ENCODE measurements around the gene SRSF5. TPM values are rescaled to one million over a fixed set of nuclear protein-coding genes. Genes with fewer than 3 reads are reported as not detected.

Gene SRSF5
- total RNA-seq, 2 experiments from 2014 or later = 1,437 to 1,479 TPM

DNA sequence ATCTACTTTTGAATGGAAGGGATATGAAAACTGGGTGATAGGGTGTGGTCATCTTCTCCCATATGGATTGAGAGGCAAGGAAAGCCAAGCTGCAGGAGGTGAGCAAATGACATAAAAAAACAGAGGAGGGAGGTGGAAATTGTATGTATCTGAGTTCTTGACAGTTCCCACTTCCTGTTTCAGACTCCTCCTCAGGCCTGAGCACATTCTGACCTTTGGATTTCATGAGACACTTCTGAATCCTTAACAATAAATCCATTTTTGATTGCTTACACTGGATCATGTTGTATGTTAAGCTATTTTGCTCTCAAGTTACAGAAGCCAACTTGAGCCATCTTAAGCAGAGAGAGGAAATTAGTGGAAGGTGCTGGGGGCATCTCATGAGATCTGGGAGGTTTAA is 11.6 kb upstream of the SRSF5 start:
- Mint-ChIP-seq H3K27ac (peak overlapping the region; percentile 76), H3K9me3 (no peaks in the 10 kb centered on the region), H3K4me1 (ENCODE audit: low read depth) (peaks cover 13% of the 10 kb centered on the region), H3K36me3 (ENCODE audit: low read depth) (no peaks in the 10 kb centered on the region), H3K27me3 (no peaks in the 10 kb centered on the region), H3K4me3 (no peak overlapping the region)
- ATAC-seq (ENCODE audit: poor library complexity) = no peak
- intact Hi-C loops (cut with DNase I, micrococcal nuclease) = no loop called here
- CTCF ChIA-PET = interaction anchor here (0.9 kb wide), 1 partner anchor 11 kb away, joined by 3 read pairs; no protein-coding TSS in a partner anchor
- POLR2A ChIA-PET = interaction anchor here (0.6 to 1.6 kb wide), 4 partner anchors 10 to 284 kb away, joined by 3 to 32 read pairs (median 4); partner anchors contain the start of gene SRSF5
- TF ChIP-seq, protein P1, sequence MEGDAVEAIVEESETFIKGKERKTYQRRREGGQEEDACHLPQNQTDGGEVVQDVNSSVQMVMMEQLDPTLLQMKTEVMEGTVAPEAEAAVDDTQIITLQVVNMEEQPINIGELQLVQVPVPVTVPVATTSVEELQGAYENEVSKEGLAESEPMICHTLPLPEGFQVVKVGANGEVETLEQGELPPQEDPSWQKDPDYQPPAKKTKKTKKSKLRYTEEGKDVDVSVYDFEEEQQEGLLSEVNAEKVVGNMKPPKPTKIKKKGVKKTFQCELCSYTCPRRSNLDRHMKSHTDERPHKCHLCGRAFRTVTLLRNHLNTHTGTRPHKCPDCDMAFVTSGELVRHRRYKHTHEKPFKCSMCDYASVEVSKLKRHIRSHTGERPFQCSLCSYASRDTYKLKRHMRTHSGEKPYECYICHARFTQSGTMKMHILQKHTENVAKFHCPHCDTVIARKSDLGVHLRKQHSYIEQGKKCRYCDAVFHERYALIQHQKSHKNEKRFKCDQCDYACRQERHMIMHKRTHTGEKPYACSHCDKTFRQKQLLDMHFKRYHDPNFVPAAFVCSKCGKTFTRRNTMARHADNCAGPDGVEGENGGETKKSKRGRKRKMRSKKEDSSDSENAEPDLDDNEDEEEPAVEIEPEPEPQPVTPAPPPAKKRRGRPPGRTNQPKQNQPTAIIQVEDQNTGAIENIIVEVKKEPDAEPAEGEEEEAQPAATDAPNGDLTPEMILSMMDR (IDR thresholded peaks at IDR 0.05) = no peak
- no peaks in the 10 kb centered on the region for H3K36me3 ChIP-seq (ENCODE audit: insufficient read depth, low read length)
- H3K4me1 ChIP-seq (ENCODE audit: insufficient read depth, low read length) = peaks cover 10% of the 10 kb centered on the region
- H3K4me3 ChIP-seq (ENCODE audit: low read length) = no peak overlapping the region
- DNase-seq = no peak
- no peaks in the 10 kb centered on the region for H3K9me3 ChIP-seq (ENCODE audit: control insufficient read depth in 1 of 2, insufficient read depth in 1 of 2, low read length in 2 of 2)
- H3K27me3 ChIP-seq (ENCODE audit: control insufficient read depth in 1 of 2, insufficient read depth in 2 of 2, low read length in 2 of 2) = no peaks in the 10 kb centered on the region
- H3K27ac ChIP-seq (ENCODE audit: low read depth in 1 of 2, low read length in 2 of 2) = no peak overlapping the region

DNA sequence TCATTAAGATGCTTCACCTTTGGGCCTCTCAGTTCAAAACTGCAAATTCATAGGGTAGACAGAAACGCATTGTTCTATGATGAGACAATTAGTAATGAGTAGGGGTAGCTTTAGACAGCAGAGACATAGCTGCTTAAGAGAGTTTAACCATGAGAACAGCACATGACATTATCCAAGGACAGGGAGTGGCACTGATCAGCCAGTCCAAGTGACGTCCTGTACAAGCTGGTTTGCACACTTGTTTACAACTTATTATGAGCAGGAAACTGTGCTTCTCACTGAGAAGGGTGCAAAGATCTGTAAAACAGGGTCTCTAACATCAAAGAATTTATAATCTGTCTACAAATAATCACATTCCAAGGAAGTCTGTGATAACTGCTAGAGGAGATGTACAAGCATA is 11.2 kb upstream of the SRSF5 start:
- TF ChIP-seq, protein P1 (IDR thresholded peaks at IDR 0.05) = no peak
- intact Hi-C loops (cut with DNase I, micrococcal nuclease) = no loop called here
- peaks cover 10% of the 10 kb centered on the region for H3K4me1 ChIP-seq (ENCODE audit: insufficient read depth, low read length)
- DNase-seq (peak in 1 of 14 experiments; percentile 38), ATAC-seq (ENCODE audit: poor library complexity) (peak; percentile 49)
- no peaks in the 10 kb centered on the region for H3K27me3 ChIP-seq (ENCODE audit: control insufficient read depth in 1 of 2, insufficient read depth in 2 of 2, low read length in 2 of 2)
- Mint-ChIP-seq H3K27me3 (no peaks in the 10 kb centered on the region), H3K4me3 (no peak overlapping the region), H3K27ac (peak overlapping the region; percentile 76), H3K9me3 (no peaks in the 10 kb centered on the region), H3K36me3 (ENCODE audit: low read depth) (no peaks in the 10 kb centered on the region), H3K4me1 (ENCODE audit: low read depth) (peaks cover 13% of the 10 kb centered on the region)
- H3K27ac ChIP-seq (ENCODE audit: low read depth in 1 of 2, low read length in 2 of 2) = no peak overlapping the region
- H3K9me3 ChIP-seq (ENCODE audit: control insufficient read depth in 1 of 2, insufficient read depth in 1 of 2, low read length in 2 of 2) = no peaks in the 10 kb centered on the region
- CTCF ChIA-PET = interaction anchor here (0.9 kb wide), 1 partner anchor 10 kb away, joined by 3 read pairs; no protein-coding TSS in a partner anchor
- H3K4me3 ChIP-seq (ENCODE audit: low read length) = no peak overlapping the region
- H3K36me3 ChIP-seq (ENCODE audit: insufficient read depth, low read length) = no peaks in the 10 kb centered on the region
- POLR2A ChIA-PET = interaction anchor here (0.6 to 1.6 kb wide), 4 partner anchors 10 to 284 kb away, joined by 3 to 32 read pairs (median 4); partner anchors contain the start of gene SRSF5

DNA sequence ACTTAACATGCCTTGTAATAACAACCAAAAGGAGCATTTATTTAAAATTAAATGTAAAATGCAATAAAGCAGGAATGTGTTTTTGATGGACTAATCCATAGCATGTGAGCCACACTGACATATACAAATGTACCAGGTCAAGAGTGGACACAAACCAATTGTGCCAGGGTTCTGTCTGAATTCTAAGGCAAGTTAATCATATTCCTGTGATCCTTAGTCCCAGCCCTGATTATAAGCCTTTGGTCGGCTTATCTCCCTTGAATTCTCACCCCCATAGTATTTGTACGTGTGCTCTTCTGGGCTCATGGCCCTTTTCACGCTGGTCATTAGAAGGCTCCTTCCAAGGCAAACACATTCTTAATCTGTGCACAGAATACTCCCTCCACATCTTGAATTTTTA is 10.6 kb upstream of the SRSF5 start:
- TF ChIP-seq, protein P1 (IDR thresholded peaks at IDR 0.05) = no peak
- CTCF ChIA-PET = no interaction called here
- H3K4me1 ChIP-seq (ENCODE audit: insufficient read depth, low read length) = peaks cover 10% of the 10 kb centered on the region

More for the DNA sequence above, 10.6 kb upstream of the SRSF5 start:
- peak overlapping the region; percentile 76 for H3K27ac Mint-ChIP-seq
- peaks cover 13% of the 10 kb centered on the region for H3K4me1 Mint-ChIP-seq (ENCODE audit: low read depth)
- POLR2A ChIA-PET = interaction anchor here (0.7 to 1.6 kb wide), 2 partner anchors 10 kb away, joined by 4 to 32 read pairs; partner anchors contain the start of gene SRSF5
- H3K27me3 Mint-ChIP-seq = no peaks in the 10 kb centered on the region
- no peaks in the 10 kb centered on the region for H3K9me3 Mint-ChIP-seq
- H3K9me3 ChIP-seq (ENCODE audit: control insufficient read depth in 1 of 2, insufficient read depth in 1 of 2, low read length in 2 of 2) = no peaks in the 10 kb centered on the region
- H3K27ac ChIP-seq (ENCODE audit: low read depth in 1 of 2, low read length in 2 of 2) = no peak overlapping the region
- no peaks in the 10 kb centered on the region for H3K36me3 Mint-ChIP-seq (ENCODE audit: low read depth)
- intact Hi-C loops (cut with DNase I, micrococcal nuclease) = no loop called here
- H3K27me3 ChIP-seq (ENCODE audit: control insufficient read depth in 1 of 2, insufficient read depth in 2 of 2, low read length in 2 of 2) = no peaks in the 10 kb centered on the region
- no peak overlapping the region for H3K4me3 Mint-ChIP-seq
- no peak overlapping the region for H3K4me3 ChIP-seq (ENCODE audit: low read length)
- no peak for ATAC-seq (ENCODE audit: poor library complexity)
- no peak for DNase-seq
- no peaks in the 10 kb centered on the region for H3K36me3 ChIP-seq (ENCODE audit: insufficient read depth, low read length)
